H1 (cell line): Measurements from ENCODE around the gene RPS28. TPM values are rescaled to one million over a fixed set of nuclear protein-coding genes. Genes with fewer than 3 reads are reported as not detected.

Experiments used
- CTCF ChIA-PET: fragments of 300-600 bp; sonication (Branson Sonifier 250); formaldehyde crosslinking; loops from one replicate; lab custom pipeline; 2021; ENCODE audit not compliant: partially characterized antibody; lab: Charles Lee
- POLR2A ChIA-PET: fragments of 300-600 bp; sonication (Branson Sonifier 250); formaldehyde crosslinking; loops from one replicate; lab custom pipeline; 2021; ENCODE audit warnings: inconsistent platforms; ENCODE audit not compliant: partially characterized antibody; lab: Charles Lee
- DNase-seq, 2 experiments: peaks; one replicate each; pipeline versions ENCODE4 v3.0.0 to v3.0.0-alpha.2; 2010 to 2022; ENCODE audit warnings: low spot score in 2 of 2, low read depth in 1 of 2, mixed read lengths in 1 of 2
- FAIRE-seq: peaks from 2 replicates; lab custom pipeline; 2011; peaks lifted over from hg19 to GRCh38; lab: Jason Lieb, UNC
- H2AFZ ChIP-seq: 2 replicates; pipeline ENCODE4 v1.8.1; 2012; ENCODE audit warnings: low read length, inconsistent platforms
- H2AK5ac ChIP-seq: 2 replicates; pipeline ENCODE4 v1.6.1; 2013; ENCODE audit warnings: low read depth, low read length
- H2BK120ac ChIP-seq: replicated peaks from 2 replicates; pipeline ENCODE3; 2013; ENCODE audit warnings: low read depth, low read length, inconsistent platforms
- H2BK12ac ChIP-seq: 2 replicates; pipeline ENCODE4 v1.6.1; 2013; ENCODE audit warnings: low read depth, low read length
- H2BK15ac ChIP-seq: 2 replicates; pipeline ENCODE4 v1.6.1; 2013; ENCODE audit warnings: low read length
- H2BK20ac ChIP-seq: 2 replicates; pipeline ENCODE4 v1.6.1; 2013; ENCODE audit warnings: low read length
- H2BK5ac ChIP-seq: 2 replicates; pipeline ENCODE4 v1.6.1; 2013; ENCODE audit warnings: low read depth, low read length
- H3K14ac ChIP-seq: 2 replicates; pipeline ENCODE4 v1.6.1; 2013; ENCODE audit warnings: inconsistent platforms; ENCODE audit not compliant: insufficient read length
- H3K18ac ChIP-seq: 2 replicates; pipeline ENCODE4 v1.6.1; 2013; ENCODE audit warnings: low read length; ENCODE audit errors: extremely low read depth
- H3K23ac ChIP-seq: 2 replicates; pipeline ENCODE4 v1.6.1; 2013; ENCODE audit warnings: inconsistent platforms; ENCODE audit not compliant: insufficient read length
- H3K23me2 ChIP-seq: 2 replicates; pipeline ENCODE4 v1.6.1; 2013; ENCODE audit warnings: low read depth, low read length
- H3K27ac ChIP-seq: 2 replicates; pipeline ENCODE4 v1.6.1; 2011; ENCODE audit warnings: low read depth, low read length, inconsistent platforms
- H3K27me3 ChIP-seq, 4 experiments: replicated peaks in 1 of 4; 1 replicate in 1 of 4; 2 replicates in 3 of 4; pipeline versions ENCODE4 v1.6.1 to v1.8.1; 2011 to 2013; ENCODE audit warnings: low read length in 3 of 4, mild to moderate bottlenecking in 3 of 4, inconsistent platforms in 2 of 4, mixed read lengths in 2 of 4, moderate library complexity in 1 of 4; ENCODE audit not compliant: control insufficient read depth in 3 of 4, insufficient read depth in 3 of 4; ENCODE audit errors: extremely low read depth in 1 of 4
- H3K36me3 ChIP-seq, 4 experiments: 2 replicates each; pipeline versions ENCODE4 v1.6.1 to v1.8.1; 2011 to 2013; ENCODE audit warnings: mild to moderate bottlenecking in 4 of 4, low read length in 3 of 4, moderate library complexity in 2 of 4, control low read depth in 1 of 4, inconsistent platforms in 1 of 4; ENCODE audit not compliant: insufficient read depth in 4 of 4, control insufficient read depth in 2 of 4
- H3K4ac ChIP-seq: replicated peaks from 2 replicates; pipeline ENCODE3; 2013; ENCODE audit warnings: low read length, low read depth, mixed read lengths, inconsistent platforms; ENCODE audit not compliant: insufficient read length
- H3K4me1 ChIP-seq, 4 experiments: replicated peaks in 1 of 4; 1 replicate in 1 of 4; 2 replicates in 3 of 4; pipeline versions ENCODE4 v1.6.1 to v1.8.1; 2011 to 2013; ENCODE audit warnings: low read length in 3 of 4, inconsistent platforms in 2 of 4, mixed read lengths in 1 of 4; ENCODE audit not compliant: insufficient read depth in 4 of 4, control insufficient read depth in 3 of 4
- H3K4me2 ChIP-seq, 2 experiments: 2 replicates each; pipeline versions ENCODE4 v1.6.1 to v1.8.1; 2011 to 2013; ENCODE audit warnings: low read depth in 2 of 2, low read length in 2 of 2, control low read depth in 1 of 2, inconsistent platforms in 1 of 2, mild to moderate bottlenecking in 1 of 2; ENCODE audit not compliant: insufficient read depth in 1 of 2
- H3K4me3 ChIP-seq, 4 experiments: fragments of 200-600, 300-600 bp in 1 of 4; sonication (generic), shearing (Covaris generic), sonication (Bioruptor Twin) in 1 of 4; 2 replicates each; pipeline versions ENCODE4 v1.5.1 to v1.8.1; 2011 to 2016; ENCODE audit warnings: low read length in 4 of 4, low read depth in 3 of 4, control low read depth in 2 of 4, inconsistent platforms in 2 of 4, mild to moderate bottlenecking in 2 of 4, mixed read lengths in 1 of 4, moderate library complexity in 1 of 4; ENCODE audit not compliant: insufficient read depth in 2 of 4; ENCODE audit errors: extremely low read depth in 1 of 4
- H3K56ac ChIP-seq: replicated peaks from 2 replicates; pipeline ENCODE3; 2013; ENCODE audit warnings: low read depth, mild to moderate bottlenecking, mixed read lengths, low read length, inconsistent platforms; ENCODE audit not compliant: insufficient read length
- H3K79me1 ChIP-seq: 2 replicates; pipeline ENCODE4 v1.6.1; 2013; ENCODE audit warnings: low read depth, low read length, control low read depth
- H3K79me2 ChIP-seq, 2 experiments: 2 replicates each; pipeline versions ENCODE4 v1.6.1 to v1.8.1; 2012 to 2013; ENCODE audit warnings: low read length in 2 of 2, mild to moderate bottlenecking in 2 of 2, inconsistent platforms in 1 of 2; ENCODE audit not compliant: insufficient read depth in 2 of 2, control insufficient read depth in 1 of 2
- H3K9ac ChIP-seq, 4 experiments: replicated peaks in 1 of 4; 1 replicate in 1 of 4; 2 replicates in 3 of 4; pipeline versions ENCODE4 v1.6.1 to v1.8.1; 2011 to 2013; ENCODE audit warnings: low read depth in 3 of 4, low read length in 3 of 4, control low read depth in 2 of 4, mild to moderate bottlenecking in 2 of 4, moderate library complexity in 2 of 4, inconsistent platforms in 1 of 4; ENCODE audit errors: extremely low read depth in 1 of 4
- H3K9me3 ChIP-seq, 2 experiments: 2 replicates each; pipeline versions ENCODE4 v1.6.1 to v1.8.1; 2012 to 2013; ENCODE audit warnings: mild to moderate bottlenecking in 2 of 2, moderate library complexity in 2 of 2, control low read depth in 1 of 2, inconsistent platforms in 1 of 2, low read depth in 1 of 2, low read length in 1 of 2, mixed read lengths in 1 of 2; ENCODE audit not compliant: insufficient read depth in 2 of 2
- H4K20me1 ChIP-seq, 2 experiments: replicated peaks in 1 of 2; 2 replicates each; pipeline versions ENCODE3 to v1.8.1; 2011 to 2013; ENCODE audit warnings: inconsistent platforms in 2 of 2, low read length in 2 of 2, mild to moderate bottlenecking in 1 of 2; ENCODE audit not compliant: insufficient read depth in 2 of 2, control insufficient read depth in 1 of 2
- H4K5ac ChIP-seq: 2 replicates; pipeline ENCODE4 v1.6.1; 2013; ENCODE audit warnings: low read length, low read depth, mixed read lengths, inconsistent platforms; ENCODE audit not compliant: insufficient read length
- H4K8ac ChIP-seq: 2 replicates; pipeline ENCODE4 v1.8.0; 2013; ENCODE audit warnings: mild to moderate bottlenecking, moderate library complexity, low read length, inconsistent platforms; ENCODE audit not compliant: insufficient read depth; ENCODE audit errors: extremely low read depth
- H4K91ac ChIP-seq: replicated peaks from 2 replicates; pipeline ENCODE3; 2013; ENCODE audit warnings: low read length, mixed read lengths, inconsistent platforms; ENCODE audit not compliant: insufficient read length
- ATF2 ChIP-seq: IDR thresholded peaks from 2 replicates; pipeline ENCODE4 v1.6.1; 2012; ENCODE audit warnings: low read length, inconsistent platforms
- BACH1 ChIP-seq: IDR thresholded peaks from 2 replicates; pipeline ENCODE4 v1.6.1; 2012; ENCODE audit warnings: low read length, improper control_type of control experiment
- E2F6 ChIP-seq: IDR thresholded peaks from 2 replicates; pipeline ENCODE4 v1.6.1; 2012; ENCODE audit warnings: inconsistent platforms
- EP300 ChIP-seq, 2 experiments: IDR thresholded peaks; 1 replicate in 1 of 2; 2 replicates in 1 of 2; pipeline ENCODE4 v1.6.1; 2011 to 2012; ENCODE audit warnings: low read depth in 2 of 2, low read length in 2 of 2, mild to moderate bottlenecking in 2 of 2, borderline replicate concordance in 1 of 2, inconsistent platforms in 1 of 2, moderate library complexity in 1 of 2
- GTF2F1 ChIP-seq: IDR thresholded peaks from 2 replicates; pipeline ENCODE4 v1.6.1; 2012; ENCODE audit warnings: low read depth, low read length, improper control_type of control experiment, borderline replicate concordance
- KDM5A ChIP-seq: fragments of 200-600 bp; IDR thresholded peaks from 2 replicates; pipeline ENCODE4 v1.7.1; 2012; ENCODE audit warnings: mild to moderate bottlenecking, low read length, inconsistent platforms, mixed read lengths
- TEAD4 ChIP-seq: IDR thresholded peaks from 2 replicates; pipeline ENCODE4 v1.6.1; 2012; ENCODE audit warnings: low read depth, low read length, inconsistent platforms, mixed read lengths
- USF2 ChIP-seq: IDR thresholded peaks from 2 replicates; pipeline ENCODE4 v1.6.1; 2011; ENCODE audit warnings: low read length, improper control_type of control experiment
- WGBS, 2 experiments: shearing (Covaris generic) in 1 of 2; methylation state at CpG; one replicate each; pipeline versions ENCODE4 v1.1.6 to v1.1.7; 2013 to 2015; ENCODE audit warnings: low lambda C conversion rate in 2 of 2, mixed read lengths in 2 of 2, inconsistent platforms in 1 of 2, low coverage in 1 of 2, missing lambda C conversion rate in 1 of 2; ENCODE audit not compliant: insufficient replicate concordance in 2 of 2, insufficient coverage in 1 of 2, insufficient read length in 1 of 2; ENCODE audit errors: extremely low coverage in 1 of 2, missing lambda C conversion rate in 1 of 2; 5-methylcytosine and 5-hydroxymethylcytosine counted together
- polyA plus RNA-seq, 7 experiments: library from polyadenylated mRNA; depleted of rRNA in 3 of 7; stranded (reverse) in 5 of 7; unstranded in 2 of 7; fragments of >200 nt in 5 of 7; fragments of 200-250 nt in 2 of 7; gene quantifications; 1 replicate in 5 of 7; 2 replicates in 1 of 7; 4 replicates in 1 of 7; pipeline versions ENCODE4 v1.2.1 to v1.2.3, GENCODE V29; 2011 to 2013; ENCODE audit warnings: missing spikeins in 2 of 7, mixed read lengths in 2 of 7
- total RNA-seq: library from RNA; stranded (reverse); fragmentation: NEBNext Ultra II Directional; extraction: Animal tissue kit (Norgen Biotek cat#: 25700); gene quantifications from 2 replicates; pipeline ENCODE4 v1.2.1, GENCODE V29; 2021

Gene RPS28
- total and polyA plus RNA-seq, 2 of the 8 experiments (the other 6 are each of a cell fraction or from before 2014, with no cell fraction given): 1,241 to 1,699 TPM

GRCh38 chr19:8321986-8322637, 816 bp downstream of the RPS28 start:
- peak overlapping the region; percentile 80 to 95 (median 94) for H3K9ac ChIP-seq
- ChIA-PET CTCF (interaction anchor here (1.1 to 5.2 kb wide), 4 partner anchors 8 to 13 kb away, joined by 3 to 32 read pairs (median 5); no protein-coding TSS in a partner anchor), POLR2A (interaction anchor here (0.6 to 27.1 kb wide), 15 partner anchors 7 to 1257 kb away, joined by 3 to 583 read pairs (median 4); partner anchors contain the start of genes CD320, KANK3, NDUFA7 and RAB11B)
- peak overlapping the region; percentile 90 to 98 (median 97) for H3K4me3 ChIP-seq
- peaks cover 10% of the 10 kb centered on the region; the same call in 1 of the 2 replicates for H3K79me1 ChIP-seq
- H4K20me1 ChIP-seq: peaks cover 5 to 15% of the 10 kb centered on the region in 2 experiments
- no peak overlapping the region for H3K23ac ChIP-seq
- peaks cover 0 to 13% (median 6%) of the 10 kb centered on the region in 4 experiments; a peak in 5 of 7 replicates for H3K4me1 ChIP-seq
- 0 out of 2 replicates have a peak overlapping the region, but pooled peaks have one; percentile 38 for H3K18ac ChIP-seq
- no peaks in the 10 kb centered on the region for H3K27me3 ChIP-seq
- H3K56ac ChIP-seq: peak overlapping the region; percentile 91
- peak overlapping the region; percentile 60; the same call in 1 of the 2 replicates for H2BK5ac ChIP-seq
- peaks cover 0 to 33% of the 10 kb centered on the region in 2 experiments; a peak in 2 of 4 replicates for H3K79me2 ChIP-seq
- peak overlapping the region; percentile 65 for H3K4ac ChIP-seq
- peak overlapping the region; percentile 32 for H3K14ac ChIP-seq
- no peak overlapping the region for H2BK15ac ChIP-seq
- WGBS, 2 experiments: 37% methylated on average over 30 of the region's 30 CpGs; no CpG with 5 or more reads in 1 of the 2 experiments
- no peak overlapping the region for H2BK20ac ChIP-seq
- no peaks in the 10 kb centered on the region for H3K9me3 ChIP-seq
- no peak overlapping the region for H2BK12ac ChIP-seq
- H2BK120ac ChIP-seq: no peak overlapping the region
- H4K8ac ChIP-seq: peak overlapping the region; percentile 94
- no peak overlapping the region for H4K91ac ChIP-seq
- H4K5ac ChIP-seq: peak overlapping the region; percentile 65
- peaks cover 13 to 20% (median 17%) of the 10 kb centered on the region in 4 experiments for H3K36me3 ChIP-seq
- no peak overlapping the region for H2AFZ ChIP-seq
- no peak for FAIRE-seq
- H3K4me2 ChIP-seq: peak overlapping the region; percentile 82 to 89
- peaks cover 16% of the 10 kb centered on the region for H3K23me2 ChIP-seq
- peak overlapping the region; percentile 65 for H3K27ac ChIP-seq
- DNase-seq: no peak
- no peak overlapping the region for H2AK5ac ChIP-seq
- TF ChIP-seq GTF2F1: no peak
- TF ChIP-seq E2F6: no peak
- no peak for TF ChIP-seq BACH1
- no peak for TF ChIP-seq ATF2
- no peak for TF ChIP-seq TEAD4
- TF ChIP-seq USF2: no peak
- no peak for TF ChIP-seq EP300 (IDR thresholded peaks at IDR 0.05; ENCODE audit: borderline replicate concordance in 1 of 2, low read depth in 2 of 2, low read length in 2 of 2)
- no peak for TF ChIP-seq KDM5A
